Astrocyte of the spinal cord (primary cell): Measurements from ENCODE around the gene RBM24.

Experiments
- DNase-seq: peaks from one replicate; pipeline ENCODE4 v3.0.0; 2011; ENCODE audit warnings: low read depth, low spot score
- H3K4me3 ChIP-seq: 2 replicates; pipeline ENCODE4 v1.5.1; 2011; ENCODE audit warnings: low read depth, mild to moderate bottlenecking, low read length, moderate library complexity
- CTCF ChIP-seq: IDR thresholded peaks from 2 replicates; pipeline ENCODE4 v1.5.1; 2012; ENCODE audit warnings: low read depth, mild to moderate bottlenecking, low read length, inconsistent platforms
- in situ Hi-C: cut with HindIII; loops from 2 replicates; pipeline ENCODE4 v1.10.0; 2017; ENCODE audit warnings: low sequenced_read_pairs

RBM24 gene

GRCh38 chr6:17250237-17250636 lies 30.9 kb upstream of the RBM24 start:
- no peak overlapping the region for H3K4me3 ChIP-seq
- no peak for DNase-seq
- in situ Hi-C loops: no loop called here
- no peak for TF ChIP-seq CTCF

GRCh38 chr6:17251953-17252352 lies 29.2 kb upstream of the RBM24 start:
- no peak for DNase-seq
- TF ChIP-seq CTCF: no peak
- in situ Hi-C loops: no loop called here

GRCh38 chr6:17258749-17259148 lies 22.4 kb upstream of the RBM24 start:
- no peak overlapping the region for H3K4me3 ChIP-seq
- TF ChIP-seq CTCF: no peak
- in situ Hi-C loops: no loop called here
- no peak for DNase-seq

More at GRCh38 chr6:17251953-17252352, 29.2 kb upstream of the RBM24 start:
- H3K4me3 ChIP-seq: no peak overlapping the region

GRCh38 chr6:17265570-17265969 lies 15.6 kb upstream of the RBM24 start:
- DNase-seq: no peak
- H3K4me3 ChIP-seq: no peak overlapping the region
- no peak for TF ChIP-seq CTCF
- in situ Hi-C loops: no loop called here

- DNase-seq: no peak
- no peak for TF ChIP-seq CTCF
- in situ Hi-C loops: no loop called here
- H3K4me3 ChIP-seq: no peak overlapping the region
Measured at GRCh38 chr6:17267566-17267965, 13.6 kb upstream of the RBM24 start.

- in situ Hi-C loops: no loop called here
- TF ChIP-seq CTCF: no peak
- DNase-seq: peak; percentile 54
- no peak overlapping the region for H3K4me3 ChIP-seq
Measured at GRCh38 chr6:17268114-17268513, 13.0 kb upstream of the RBM24 start.

- no peak overlapping the region for H3K4me3 ChIP-seq
- peak; percentile 15 for DNase-seq
- no peak for TF ChIP-seq CTCF
- in situ Hi-C loops: no loop called here
Measured at GRCh38 chr6:17269840-17270239, 11.3 kb upstream of the RBM24 start.
